HG02981 (cell line): ENCODE data around the gene SURF6.
A peak's percentile ranks its signal among the peaks of the same experiment; 100 is the strongest.
"Not testable (repeated sequence)": the region's sequence is repeated elsewhere in the genome, so short reads cannot be mapped to it uniquely, and the experiment has no call there.

Experiments used
- ATAC-seq: cut with Tn5 transposase; IDR thresholded peaks from one replicate; pipeline ENCODE4 v1.9.1; 2021; ENCODE audit warnings: mild to moderate bottlenecking, moderate library complexity; ENCODE audit not compliant: unreplicated experiment

Gene SURF6

DNA sequence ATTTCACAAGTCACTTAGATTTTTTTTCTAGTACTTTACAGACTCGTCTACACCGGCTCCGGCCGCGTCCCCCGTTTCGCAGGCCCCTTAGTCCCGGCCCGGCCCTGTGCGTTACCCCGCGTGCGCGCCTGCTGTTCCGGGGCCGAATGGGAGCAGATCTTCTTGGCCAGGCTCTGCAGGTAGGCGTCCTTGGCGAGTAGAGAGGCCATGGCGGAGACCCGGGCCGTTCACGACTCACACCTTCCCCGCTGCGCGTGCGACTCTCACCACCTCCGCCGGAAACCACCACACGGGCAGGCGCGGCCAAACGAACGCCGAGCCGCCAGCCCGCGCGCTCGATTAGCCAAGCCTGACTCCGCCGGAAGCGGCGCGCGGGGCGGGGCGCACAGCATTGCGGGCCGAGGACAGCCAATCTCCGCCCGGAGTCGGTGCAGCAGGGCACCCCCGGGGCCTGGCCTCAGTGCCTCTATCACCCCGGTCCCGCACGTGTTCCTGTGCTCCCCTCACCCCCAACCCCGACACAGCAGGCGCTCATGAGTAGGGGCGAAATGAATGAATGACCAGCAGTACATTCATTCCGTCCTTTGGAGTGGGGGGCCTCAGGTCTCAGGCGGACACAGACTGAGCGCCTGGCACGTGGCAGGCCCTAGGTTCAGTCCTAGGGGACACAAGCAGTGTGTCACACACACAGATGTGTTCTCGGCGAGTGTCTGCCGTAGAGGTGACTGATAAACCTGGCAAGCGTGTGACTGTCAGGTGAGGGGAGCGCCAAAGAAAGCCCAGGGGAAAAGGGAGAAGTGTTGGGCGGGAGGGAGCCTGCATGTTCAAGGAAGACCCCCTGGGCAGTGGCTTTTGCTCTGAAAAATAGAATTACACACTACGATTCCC lies at the start of gene SURF6:
SURF6 (minus strand) TSS at position 265 of the 888 bp plus-strand sequence; CDS start at position 209, 56 bp downstream.
- ATAC-seq = peak; percentile 78

DNA sequence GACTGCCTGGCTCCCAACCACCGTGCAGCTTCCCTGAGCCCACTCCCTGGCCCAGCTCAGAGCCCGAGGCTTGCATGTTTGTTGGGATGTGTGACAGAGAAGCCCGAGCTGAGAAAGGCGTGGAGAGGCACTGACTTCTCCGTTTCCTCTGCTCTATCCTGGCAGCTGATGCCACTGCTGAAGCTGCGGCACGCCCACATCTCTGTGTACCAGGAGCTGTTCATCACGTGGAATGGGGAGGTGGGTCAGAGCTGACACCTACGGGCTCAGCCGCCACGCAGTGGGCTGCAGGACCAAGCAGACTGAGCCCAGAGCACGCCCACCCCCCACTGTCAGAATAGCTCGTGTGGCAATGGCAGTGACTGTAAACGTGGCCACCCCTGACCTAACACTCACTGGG lies 49.5 kb upstream of the SURF6 start:
- no peak for ATAC-seq

DNA sequence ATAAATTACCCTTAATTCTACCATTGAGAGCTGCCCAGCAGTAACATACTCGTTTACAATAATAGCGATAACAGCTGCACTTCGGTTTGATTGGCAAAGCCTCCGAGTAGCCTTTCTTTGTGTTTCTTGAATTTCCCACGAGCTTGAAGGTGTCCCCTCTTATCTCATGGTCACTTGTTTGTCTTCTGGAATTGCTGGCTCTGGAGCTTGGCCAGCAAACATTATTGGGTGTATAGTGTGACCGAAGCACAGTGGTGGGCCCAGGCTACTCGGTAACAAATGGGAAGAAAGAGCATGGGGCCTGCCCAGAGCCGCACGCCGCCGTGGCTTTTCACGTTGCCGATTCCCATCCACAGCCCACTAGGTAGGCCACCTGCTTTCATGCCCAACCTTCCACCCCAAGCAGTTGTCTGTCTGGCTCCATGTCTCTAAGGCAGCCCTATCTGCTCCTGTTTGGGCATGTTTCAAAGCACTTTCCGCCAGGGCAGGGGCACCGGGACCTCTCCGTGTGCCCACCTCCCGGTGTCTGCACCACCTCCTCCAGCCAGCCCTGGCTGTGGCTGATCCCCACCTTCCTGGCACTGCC lies 48.8 kb upstream of the SURF6 start:
- no peak for ATAC-seq

- no peak for ATAC-seq
Measured at GRCh38 chr9:133383438-133383837, 47.5 kb upstream of the SURF6 start.

- no peak for ATAC-seq
Measured at GRCh38 chr9:133382507-133383141, 46.6 kb upstream of the SURF6 start.

DNA sequence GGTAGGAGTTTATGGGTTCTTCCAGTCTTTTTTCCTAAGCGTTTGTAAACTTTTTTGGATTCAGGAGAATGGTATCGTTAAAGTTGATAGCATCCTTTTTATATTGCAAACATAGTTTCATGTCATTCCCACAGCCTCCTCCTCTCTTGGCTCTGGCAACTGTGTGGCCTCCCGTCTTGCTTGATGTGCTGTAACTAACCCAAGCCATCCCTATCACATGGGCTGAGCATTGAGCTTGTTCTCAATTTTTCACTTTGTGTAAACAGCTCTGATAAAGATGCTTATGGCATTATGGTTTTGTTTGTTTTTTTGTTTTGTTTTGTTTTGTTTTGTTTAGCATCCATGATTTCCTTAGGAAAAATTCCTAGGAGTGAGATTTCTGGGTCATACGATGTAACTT lies 44.7 kb upstream of the SURF6 start:
- ATAC-seq = no peak

DNA sequence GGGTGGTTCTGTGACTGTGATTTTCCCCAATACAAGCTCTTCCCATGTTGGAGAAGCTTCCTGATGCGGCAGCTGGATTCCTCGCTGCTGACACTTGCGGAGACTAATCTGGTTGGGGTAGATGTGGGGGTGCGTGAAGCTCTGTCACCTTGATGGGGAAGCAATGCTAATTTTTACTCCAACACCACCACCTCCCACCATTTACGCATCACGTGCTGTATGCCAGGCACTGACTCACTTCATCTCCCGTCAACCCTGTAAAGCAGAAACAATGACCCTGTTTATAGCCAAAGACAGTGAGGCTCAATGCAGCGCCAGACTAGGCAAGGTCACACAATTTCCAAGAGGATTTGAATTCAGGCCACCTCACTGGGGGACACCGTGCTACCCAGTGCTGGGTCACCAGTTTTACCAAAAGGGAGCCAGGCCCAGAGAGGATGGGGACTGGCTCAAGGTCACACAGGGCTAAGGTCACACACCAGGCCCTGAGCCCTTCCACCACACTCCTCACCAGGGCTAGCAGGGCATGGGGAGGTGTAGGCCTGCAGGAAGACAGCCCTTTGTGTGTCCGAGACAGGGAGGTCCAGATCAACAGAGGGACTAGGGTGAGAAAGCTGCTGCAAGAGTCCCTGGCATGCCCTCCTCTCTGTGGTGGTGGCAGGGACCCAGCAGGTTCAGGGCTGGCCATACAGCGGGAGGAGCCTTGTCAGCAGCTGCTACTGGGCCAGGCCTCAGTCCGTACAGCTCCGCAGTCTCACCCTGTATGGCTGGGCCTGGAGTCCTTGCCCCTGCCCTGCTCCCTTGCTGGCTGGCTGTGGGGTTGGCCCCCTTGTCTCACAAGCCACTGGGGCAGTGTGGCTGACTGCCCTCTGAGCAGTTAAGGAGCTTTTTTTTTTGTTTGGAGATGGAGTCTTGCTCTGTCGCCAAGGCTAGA lies 43.4 kb upstream of the SURF6 start:
- ATAC-seq = no peak

GRCh38 chr9:133378408-133378962 lies 42.5 kb upstream of the SURF6 start:
- no peak for ATAC-seq

GRCh38 chr9:133377721-133378216 lies 41.8 kb upstream of the SURF6 start:
- no peak for ATAC-seq

GRCh38 chr9:133377280-133377679 lies 41.3 kb upstream of the SURF6 start:
- not testable (repeated sequence) for ATAC-seq

GRCh38 chr9:133375724-133376654 lies 40.0 kb upstream of the SURF6 start, which contains the start of the genes STKLD1 and SURF4:
TSS of gene STKLD1 (plus strand) at chr9:133376366. CDS start at chr9:133376474, 108 bp downstream.
TSS of gene SURF4 (minus strand) at chr9:133376060. CDS start at chr9:133375969, 91 bp downstream.
- ATAC-seq = peak; percentile 90

GRCh38 chr9:133375116-133375723 lies 39.2 kb upstream of the SURF6 start:
- ATAC-seq = peak; percentile 3

- no peak for ATAC-seq
Measured at GRCh38 chr9:133374612-133375115, 38.7 kb upstream of the SURF6 start.

- ATAC-seq = no peak
Measured at GRCh38 chr9:133372144-133372543, 36.2 kb upstream of the SURF6 start.

DNA sequence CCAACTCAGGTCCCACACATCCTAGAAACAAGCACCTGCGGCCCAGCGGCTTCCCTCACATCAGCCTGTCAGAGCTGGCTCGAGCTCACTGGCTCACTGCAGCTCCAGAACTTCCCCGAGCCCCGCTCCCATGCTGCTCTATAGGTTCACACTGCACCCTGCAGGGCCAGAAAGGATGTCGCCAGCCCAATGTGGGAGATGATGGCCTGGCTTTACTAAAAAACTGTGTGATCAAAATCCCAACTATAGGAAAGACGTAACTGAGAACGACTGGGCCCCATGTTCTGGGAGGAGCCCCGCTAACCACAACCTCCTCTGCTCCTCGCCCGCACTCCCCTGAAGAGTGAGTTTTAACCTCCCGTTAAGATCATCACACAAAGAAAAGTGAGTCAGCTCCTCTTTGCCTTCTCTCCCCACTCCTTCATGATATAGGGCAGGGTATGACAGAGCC lies 35.3 kb upstream of the SURF6 start:
- ATAC-seq = no peak

DNA sequence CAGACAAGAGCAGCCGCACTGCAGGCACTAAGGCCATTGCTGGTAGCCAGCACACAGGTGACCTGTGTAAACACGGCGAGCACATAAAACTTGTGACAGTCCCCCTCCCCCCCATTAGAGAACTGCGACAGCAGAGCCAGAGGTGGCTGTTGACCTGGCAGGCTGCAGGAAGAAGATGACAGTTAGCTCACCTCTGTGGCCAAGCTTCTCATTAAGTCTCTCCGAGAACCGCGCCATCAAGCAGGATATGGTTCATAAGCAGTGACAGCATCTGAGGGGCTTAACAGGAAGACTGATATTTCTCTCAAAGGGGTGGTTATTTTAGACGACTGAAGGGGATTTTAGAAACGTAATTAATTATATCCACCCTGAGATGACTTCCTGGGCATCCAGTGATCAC lies 34.7 kb upstream of the SURF6 start:
- no peak for ATAC-seq

DNA sequence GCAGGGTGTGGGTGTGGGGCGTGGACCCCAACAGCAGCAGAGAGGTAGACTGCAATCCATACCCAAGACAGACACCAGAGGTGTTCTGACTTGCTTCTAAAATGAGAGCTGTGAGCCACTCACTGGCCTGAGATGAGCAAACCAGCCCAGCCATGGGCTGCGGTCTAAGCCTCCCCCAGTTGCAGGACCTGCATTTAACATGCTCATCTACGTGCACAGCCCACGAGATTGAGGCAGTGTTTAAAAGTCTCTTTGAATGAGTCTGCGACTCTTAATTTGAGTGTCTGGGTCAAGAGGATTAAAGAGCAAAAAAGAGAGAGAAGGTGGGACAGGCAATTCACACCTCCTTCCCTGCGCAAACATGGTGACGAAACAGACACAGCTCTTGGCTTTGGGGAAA lies 33.9 kb upstream of the SURF6 start:
- ATAC-seq = no peak

- ATAC-seq = no peak
Measured at GRCh38 chr9:133369422-133369821, 33.4 kb upstream of the SURF6 start.
